Measurements from ENCODE around the gene PRSS50. TPM values are rescaled to one million over a fixed set of nuclear protein-coding genes. Genes with fewer than 3 reads are reported as not detected.

The PRSS50 gene
- total RNA-seq, 3 donors from 2014 or later, result 0.16 TPM; not detected in 2

GRCh38 chr3:46666453-46666845 is 51.2 kb downstream of the PRSS50 start:
- intact Hi-C loops (cut with DNase I, micrococcal nuclease), result no loop called here
- no peaks in the 10 kb centered on the region for H3K4me1 ChIP-seq (ENCODE audit: low read depth)
- no peaks in the 10 kb centered on the region for H3K9me3 ChIP-seq
- no peak for TF ChIP-seq CTCF (IDR thresholded peaks at IDR 0.05)
- no peak overlapping the region for H3K4me3 ChIP-seq
- no peak for ATAC-seq
- H3K36me3 ChIP-seq (ENCODE audit: low read depth), result no peaks in the 10 kb centered on the region
- DNase-seq, result no peak

- TF ChIP-seq CTCF (IDR thresholded peaks at IDR 0.05), result no peak
- no peak overlapping the region for H3K4me3 ChIP-seq
- H3K4me1 ChIP-seq (ENCODE audit: low read depth), result no peaks in the 10 kb centered on the region
- intact Hi-C loops (cut with DNase I, micrococcal nuclease), result no loop called here
- H3K36me3 ChIP-seq (ENCODE audit: low read depth), result no peaks in the 10 kb centered on the region
- no peak for DNase-seq
- H3K9me3 ChIP-seq, result no peaks in the 10 kb centered on the region
- ATAC-seq, result no peak
These were observed 51.8 kb downstream of the PRSS50 start for GRCh38 chr3:46665763-46666452.

GRCh38 chr3:46664971-46665762 is 52.5 kb downstream of the PRSS50 start:
- intact Hi-C loops (cut with DNase I, micrococcal nuclease), result no loop called here
- DNase-seq, result no peak

GRCh38 chr3:46664188-46664970 is 53.3 kb downstream of the PRSS50 start:
- no peaks in the 10 kb centered on the region for H3K9me3 ChIP-seq
- DNase-seq, result no peak
- no peaks in the 10 kb centered on the region for H3K4me1 ChIP-seq (ENCODE audit: low read depth)
- no peak for ATAC-seq
- intact Hi-C loops (cut with DNase I, micrococcal nuclease), result no loop called here
- no peaks in the 10 kb centered on the region for H3K36me3 ChIP-seq (ENCODE audit: low read depth)
- TF ChIP-seq CTCF (IDR thresholded peaks at IDR 0.05), result no peak
- no peak overlapping the region for H3K4me3 ChIP-seq

More at GRCh38 chr3:46664971-46665762, 52.5 kb downstream of the PRSS50 start:
- no peak for TF ChIP-seq CTCF (IDR thresholded peaks at IDR 0.05)
- H3K4me1 ChIP-seq (ENCODE audit: low read depth), result no peaks in the 10 kb centered on the region
- H3K9me3 ChIP-seq, result no peaks in the 10 kb centered on the region
- H3K36me3 ChIP-seq (ENCODE audit: low read depth), result no peaks in the 10 kb centered on the region
- no peak overlapping the region for H3K4me3 ChIP-seq
- no peak for ATAC-seq

- Histone ChIP-seq H3K4me3 (no peak overlapping the region), H3K36me3 (ENCODE audit: low read depth) (no peaks in the 10 kb centered on the region), H3K9me3 (no peaks in the 10 kb centered on the region), H3K4me1 (ENCODE audit: low read depth) (no peaks in the 10 kb centered on the region)
- DNase-seq, result no peak
- TF ChIP-seq CTCF (IDR thresholded peaks at IDR 0.05), result no peak
- ATAC-seq, result peak; percentile 18
- intact Hi-C loops (cut with DNase I, micrococcal nuclease), result no loop called here
These were observed 54.0 kb downstream of the PRSS50 start for GRCh38 chr3:46663591-46664135.

All from mucosa of descending colon (tissue), 3 donors.